ENCODE data around the gene SIX4. TPM values are rescaled to one million over a fixed set of nuclear protein-coding genes. Genes with fewer than 3 reads are reported as not detected.
"Not testable (repeated sequence)": the region's sequence is repeated elsewhere in the genome, so short reads cannot be mapped to it uniquely, and the experiment has no call there.

SIX4 gene
- total RNA-seq, 1 donor from 2014 or later: 0.57 TPM

DNA sequence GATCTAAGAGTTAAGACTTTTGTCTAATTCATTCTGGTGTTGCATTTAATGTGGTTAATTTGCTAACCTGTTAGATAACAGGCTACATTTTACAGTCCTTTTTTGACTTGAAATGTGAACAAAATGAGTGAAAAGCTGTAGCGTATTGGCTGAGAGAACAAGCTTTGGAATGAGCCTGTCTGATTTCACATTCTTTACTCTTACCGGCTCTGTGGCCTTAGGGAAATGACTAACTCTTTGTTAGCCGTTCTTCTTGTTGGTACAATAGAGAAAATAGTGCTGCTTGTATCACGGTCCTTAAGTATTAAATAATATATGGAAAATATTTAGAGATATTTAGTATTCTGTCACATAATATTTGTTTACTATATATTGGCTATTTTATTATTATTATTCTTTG is 12.3 kb upstream of the SIX4 start:
- intact Hi-C loops (cut with micrococcal nuclease): loop anchor here (5.0 kb wide), 1 partner anchor 484 kb away; no protein-coding TSS in a partner anchor
- peaks cover 9% of the 10 kb centered on the region for H3K36me3 Mint-ChIP-seq (ENCODE audit: low read depth)
- DNase-seq (ENCODE audit: low spot score): no peak
- H3K27me3 Mint-ChIP-seq (ENCODE audit: insufficient read depth): peaks cover 15% of the 10 kb centered on the region
- H3K4me3 Mint-ChIP-seq: no peak overlapping the region
- no peak overlapping the region for H3K27ac Mint-ChIP-seq
- H3K9me3 Mint-ChIP-seq: no peaks in the 10 kb centered on the region
- H3K4me1 Mint-ChIP-seq (ENCODE audit: low read depth): peaks cover 27% of the 10 kb centered on the region

DNA sequence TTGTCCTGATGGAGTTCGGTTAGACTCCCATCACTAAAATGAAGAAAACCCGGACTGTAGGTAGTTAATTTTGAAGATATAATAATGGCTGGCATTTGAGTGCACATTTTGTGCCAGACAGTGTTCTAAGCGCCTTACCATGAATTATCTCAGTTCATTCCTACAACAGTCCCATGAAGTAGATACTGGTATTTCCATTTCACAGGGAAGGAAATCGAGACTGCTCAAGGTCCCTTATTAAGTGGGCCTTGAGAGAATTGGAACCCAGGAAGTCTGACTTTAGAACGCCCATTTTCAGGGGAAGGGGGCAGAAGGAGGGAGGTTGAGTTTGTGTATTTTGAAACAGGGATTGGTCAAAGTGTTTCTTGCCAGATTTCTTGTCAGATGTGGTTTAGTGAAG is 11.3 kb upstream of the SIX4 start:
- Mint-ChIP-seq H3K4me3 (peak overlapping the region; percentile 97), H3K27ac (no peak overlapping the region), H3K4me1 (ENCODE audit: low read depth) (peaks cover 27% of the 10 kb centered on the region), H3K36me3 (ENCODE audit: low read depth) (peaks cover 9% of the 10 kb centered on the region), H3K9me3 (no peaks in the 10 kb centered on the region), H3K27me3 (ENCODE audit: insufficient read depth) (peaks cover 18% of the 10 kb centered on the region)
- DNase-seq (ENCODE audit: low spot score): no peak
- intact Hi-C loops (cut with micrococcal nuclease): loop anchor here (5.0 kb wide), 1 partner anchor 483 kb away; no protein-coding TSS in a partner anchor

DNA sequence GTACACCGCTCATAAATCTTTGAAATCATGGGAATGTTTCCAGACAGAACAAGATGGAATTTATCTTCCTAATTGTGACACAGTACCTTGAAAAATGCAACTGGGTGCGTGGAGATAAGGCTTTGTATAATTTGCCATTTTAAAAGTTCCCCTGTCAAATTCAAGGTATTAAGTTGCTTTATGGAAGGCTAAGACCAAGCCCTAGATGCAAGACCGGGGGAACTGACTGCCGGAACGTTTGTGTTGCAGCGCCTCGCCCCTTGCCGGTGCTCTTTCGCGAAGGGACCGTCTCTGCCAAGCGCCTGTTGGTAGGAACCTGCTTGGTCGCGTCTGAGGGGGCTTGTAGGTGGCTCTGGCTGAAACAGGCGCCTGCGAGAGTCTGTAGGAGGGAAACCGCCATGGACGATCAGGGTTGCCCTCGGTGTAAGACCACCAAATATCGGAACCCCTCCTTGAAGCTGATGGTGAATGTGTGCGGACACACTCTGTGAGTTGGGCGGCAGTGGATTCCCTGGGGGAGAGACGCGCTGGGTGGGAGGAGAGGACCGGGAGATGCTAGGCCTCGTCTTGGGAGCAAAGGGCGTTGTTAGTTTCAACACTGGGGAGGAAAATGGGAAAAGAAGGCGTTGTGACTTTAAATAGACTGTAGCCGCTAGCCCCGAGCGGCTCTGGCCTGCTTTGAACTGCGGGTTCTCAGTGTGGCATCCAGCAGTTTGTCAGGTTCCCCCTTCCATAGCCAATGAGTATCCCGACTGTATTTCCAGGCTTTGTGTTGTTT is 10.5 kb upstream of the SIX4 start, which contains the start of gene MNAT1:
Gene MNAT1 (plus strand): TSS at position 297 of the 778 bp plus-strand sequence. CDS start 102 bp downstream, at position 399.
- intact Hi-C loops (cut with micrococcal nuclease): loop anchor here (1.0 to 5.0 kb wide), 4 partner anchors 10 to 482 kb away; partner anchors contain the start of genes SIX4, SLC38A6 and TRMT5
- H3K27ac Mint-ChIP-seq: peak within 1 kb of the TSS; percentile 87
- peaks cover 27% of the 10 kb centered on the region for H3K4me1 Mint-ChIP-seq (ENCODE audit: low read depth)
- peak; percentile 69 for DNase-seq (ENCODE audit: low spot score)
- H3K36me3 Mint-ChIP-seq (ENCODE audit: low read depth): peaks cover 7% of the 10 kb centered on the region
- no peaks in the 10 kb centered on the region for H3K9me3 Mint-ChIP-seq
- peaks cover 21% of the 10 kb centered on the region for H3K27me3 Mint-ChIP-seq (ENCODE audit: insufficient read depth)
- peak within 1 kb of the TSS; percentile 97 for H3K4me3 Mint-ChIP-seq

DNA sequence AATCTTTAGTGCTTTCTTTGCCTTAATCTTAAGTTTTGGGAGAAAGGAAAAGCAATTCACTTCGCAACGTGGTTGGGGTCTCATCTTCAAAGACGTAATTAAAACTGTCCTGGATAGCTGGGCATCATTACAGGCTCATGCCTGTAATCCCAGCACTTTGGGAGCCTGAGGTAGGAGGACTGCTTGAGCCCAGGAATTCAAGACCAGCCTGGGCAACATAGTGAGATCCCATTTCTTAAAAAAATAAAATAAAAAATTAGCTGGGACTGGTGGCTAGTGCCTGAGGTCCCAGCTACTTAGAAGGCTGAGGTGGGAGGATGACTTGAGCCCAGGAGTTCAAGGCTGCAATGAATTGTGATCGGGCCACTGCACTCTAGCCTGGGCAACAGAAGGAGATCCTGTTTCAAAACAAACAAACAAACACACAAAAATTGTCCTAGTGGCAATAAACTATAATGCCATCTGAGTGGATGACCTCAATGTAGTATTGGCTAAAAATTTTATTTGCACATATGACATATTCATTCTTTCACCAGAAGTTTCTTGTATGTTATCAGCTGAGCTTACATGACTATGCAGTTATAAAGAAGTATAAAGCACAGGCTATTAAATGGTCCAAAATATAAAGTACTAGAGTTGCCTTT is 8.8 kb upstream of the SIX4 start:
- intact Hi-C loops (cut with micrococcal nuclease): no loop called here
- DNase-seq (ENCODE audit: low spot score): no peak
- H3K9me3 Mint-ChIP-seq: no peaks in the 10 kb centered on the region
- peaks cover 38% of the 10 kb centered on the region for H3K27me3 Mint-ChIP-seq (ENCODE audit: insufficient read depth)
- peaks cover 19% of the 10 kb centered on the region for H3K4me1 Mint-ChIP-seq (ENCODE audit: low read depth)
- H3K27ac Mint-ChIP-seq: no peak overlapping the region
- peaks cover 4% of the 10 kb centered on the region for H3K36me3 Mint-ChIP-seq (ENCODE audit: low read depth)
- H3K4me3 Mint-ChIP-seq: no peak overlapping the region

DNA sequence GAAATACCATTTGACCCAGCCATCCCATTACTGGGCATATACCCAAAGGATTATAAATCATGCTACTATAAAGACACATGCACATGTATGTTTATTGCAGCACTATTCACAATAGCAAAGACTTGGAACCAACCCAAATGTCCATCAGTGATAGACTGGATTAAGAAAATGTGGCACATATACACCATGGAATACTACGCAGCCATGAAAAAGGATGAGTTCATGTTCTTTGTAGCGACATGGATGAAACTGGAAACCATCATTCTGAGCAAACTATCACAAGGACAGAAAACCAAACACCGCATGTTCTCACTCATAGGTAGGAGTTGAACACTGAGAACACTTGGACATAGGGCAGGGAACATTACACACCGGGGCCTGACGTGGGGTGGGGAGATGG is 7.1 kb upstream of the SIX4 start:
- not testable (repeated sequence) for H3K36me3 Mint-ChIP-seq (ENCODE audit: low read depth)
- H3K27me3 Mint-ChIP-seq (ENCODE audit: insufficient read depth): peaks cover 53% of the 10 kb centered on the region

DNA sequence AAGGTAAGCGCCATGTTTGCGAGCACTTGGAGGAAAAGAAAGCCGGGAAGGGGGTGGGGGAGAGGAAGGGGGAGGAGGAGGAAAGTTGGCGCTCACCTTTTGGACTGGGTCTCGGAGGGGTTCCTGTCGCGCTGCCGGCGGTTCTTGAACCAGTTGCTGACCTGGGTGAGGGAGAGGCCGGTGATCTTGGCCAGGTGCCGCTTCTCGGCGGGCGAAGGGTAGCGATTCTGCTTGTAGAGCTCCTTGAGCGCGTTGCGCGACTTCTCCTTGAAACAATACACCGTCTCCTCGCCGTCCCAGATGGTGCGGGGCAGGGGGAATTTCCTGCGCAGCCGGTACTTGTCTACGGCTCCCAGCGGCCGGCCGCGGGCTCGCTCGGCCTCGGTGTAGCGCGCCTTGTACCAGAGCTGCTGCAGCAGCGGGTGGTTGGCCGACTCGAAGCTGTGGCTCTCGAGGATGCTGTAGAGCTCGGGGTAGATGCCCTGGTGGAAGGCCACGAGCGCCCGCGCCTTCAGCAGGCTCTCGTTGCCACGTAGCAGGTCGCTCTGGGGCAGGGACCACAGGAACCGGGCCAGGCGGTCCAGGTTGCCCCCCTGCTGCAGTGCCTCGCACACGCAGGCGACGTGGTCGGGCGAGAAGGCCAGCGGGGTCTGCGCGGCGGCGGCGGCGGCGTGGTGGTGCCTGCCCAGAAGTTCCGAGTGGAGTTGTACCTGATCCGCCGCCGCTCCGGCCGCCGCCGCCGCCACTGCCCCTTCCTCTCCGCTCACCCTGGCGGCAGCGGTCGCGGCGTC is 840 bp downstream of the SIX4 start:
- Mint-ChIP-seq H3K27ac (no peak overlapping the region), H3K9me3 (no peaks in the 10 kb centered on the region), H3K4me3 (peak overlapping the region; percentile 91), H3K4me1 (ENCODE audit: low read depth) (peaks cover 25% of the 10 kb centered on the region), H3K36me3 (ENCODE audit: low read depth) (no peaks in the 10 kb centered on the region), H3K27me3 (ENCODE audit: insufficient read depth) (peaks cover 75% of the 10 kb centered on the region)
- intact Hi-C loops (cut with micrococcal nuclease): loop anchor here (1.0 to 10.0 kb wide), 6 partner anchors 30 to 531 kb away; partner anchors contain the start of genes SLC38A6 and TRMT5
- DNase-seq (ENCODE audit: low spot score): peak; percentile 11

More for the DNA sequence above, 7.1 kb upstream of the SIX4 start:
- H3K9me3 Mint-ChIP-seq; H3K27ac Mint-ChIP-seq; H3K4me3 Mint-ChIP-seq; DNase-seq (ENCODE audit: low spot score); intact Hi-C loops (cut with micrococcal nuclease): not testable (repeated sequence)
- peaks cover 18% of the 10 kb centered on the region for H3K4me1 Mint-ChIP-seq (ENCODE audit: low read depth)

DNA sequence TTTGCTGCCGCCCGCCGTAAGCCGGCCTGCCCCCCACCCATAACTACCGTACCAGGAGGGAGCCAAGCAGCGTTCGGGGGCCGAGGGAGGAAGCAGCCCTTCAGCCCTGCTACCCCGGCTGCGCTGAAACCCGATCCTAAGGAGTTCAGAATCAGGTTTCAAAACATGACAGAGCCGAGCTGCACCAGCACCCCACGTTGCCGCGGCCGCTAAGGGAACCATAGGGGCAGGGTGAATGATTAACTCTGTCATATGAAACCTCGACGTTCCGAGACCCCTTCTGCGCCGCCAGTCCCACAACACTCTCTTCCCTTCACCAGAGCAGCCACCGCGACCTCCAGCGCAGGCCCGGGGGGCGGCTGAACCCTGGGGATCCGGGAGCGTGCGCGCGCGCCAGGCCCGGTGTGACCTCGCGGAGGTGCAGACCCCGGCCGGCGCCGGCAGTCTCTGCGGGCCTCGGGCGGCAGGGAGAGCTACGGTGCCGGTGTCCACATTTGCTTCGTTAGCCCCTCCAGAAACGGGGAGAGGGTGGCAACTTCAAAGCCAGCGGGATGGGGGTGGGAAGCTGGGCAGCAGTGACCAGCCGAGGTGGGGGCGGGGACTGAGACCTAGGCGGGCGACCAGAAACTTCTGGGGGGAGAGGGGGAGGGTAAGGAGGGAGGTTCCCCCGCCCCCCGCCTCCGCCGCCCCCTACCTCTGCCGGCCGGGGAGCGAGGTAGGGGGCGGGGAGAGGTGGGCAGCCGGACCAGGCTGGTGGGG is 1.6 kb downstream of the SIX4 start:
- H3K4me1 Mint-ChIP-seq (ENCODE audit: low read depth): peaks cover 25% of the 10 kb centered on the region
- no peaks in the 10 kb centered on the region for H3K36me3 Mint-ChIP-seq (ENCODE audit: low read depth)
- H3K9me3 Mint-ChIP-seq: no peaks in the 10 kb centered on the region
- H3K27ac Mint-ChIP-seq: no peak overlapping the region
- intact Hi-C loops (cut with micrococcal nuclease): loop anchor here (1.0 to 10.0 kb wide), 6 partner anchors 31 to 532 kb away; partner anchors contain the start of genes SLC38A6 and TRMT5
- peaks cover 70% of the 10 kb centered on the region for H3K27me3 Mint-ChIP-seq (ENCODE audit: insufficient read depth)
- no peak for DNase-seq (ENCODE audit: low spot score)
- peak overlapping the region; percentile 82 for H3K4me3 Mint-ChIP-seq

DNA sequence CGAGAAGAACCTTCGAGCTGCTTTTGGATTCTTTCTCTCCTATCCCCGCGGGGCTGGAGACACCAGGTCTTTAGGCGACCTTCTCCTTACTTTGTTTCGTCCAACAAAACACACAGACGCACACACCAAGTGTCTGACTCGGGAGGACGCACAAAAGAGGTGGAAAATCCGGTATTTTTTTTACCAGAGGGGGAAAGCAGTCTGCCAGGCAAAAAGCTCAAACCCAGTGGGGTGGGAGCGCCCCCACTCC is 2.1 kb downstream of the SIX4 start:
- DNase-seq (ENCODE audit: low spot score): no peak
- Mint-ChIP-seq H3K4me3 (peak overlapping the region; percentile 82), H3K27ac (no peak overlapping the region), H3K27me3 (ENCODE audit: insufficient read depth) (peaks cover 66% of the 10 kb centered on the region), H3K4me1 (ENCODE audit: low read depth) (peaks cover 25% of the 10 kb centered on the region), H3K36me3 (ENCODE audit: low read depth) (no peaks in the 10 kb centered on the region), H3K9me3 (no peaks in the 10 kb centered on the region)
- intact Hi-C loops (cut with micrococcal nuclease): loop anchor here (2.0 to 10.0 kb wide), 5 partner anchors 65 to 533 kb away; partner anchors contain the start of genes SLC38A6 and TRMT5

DNA sequence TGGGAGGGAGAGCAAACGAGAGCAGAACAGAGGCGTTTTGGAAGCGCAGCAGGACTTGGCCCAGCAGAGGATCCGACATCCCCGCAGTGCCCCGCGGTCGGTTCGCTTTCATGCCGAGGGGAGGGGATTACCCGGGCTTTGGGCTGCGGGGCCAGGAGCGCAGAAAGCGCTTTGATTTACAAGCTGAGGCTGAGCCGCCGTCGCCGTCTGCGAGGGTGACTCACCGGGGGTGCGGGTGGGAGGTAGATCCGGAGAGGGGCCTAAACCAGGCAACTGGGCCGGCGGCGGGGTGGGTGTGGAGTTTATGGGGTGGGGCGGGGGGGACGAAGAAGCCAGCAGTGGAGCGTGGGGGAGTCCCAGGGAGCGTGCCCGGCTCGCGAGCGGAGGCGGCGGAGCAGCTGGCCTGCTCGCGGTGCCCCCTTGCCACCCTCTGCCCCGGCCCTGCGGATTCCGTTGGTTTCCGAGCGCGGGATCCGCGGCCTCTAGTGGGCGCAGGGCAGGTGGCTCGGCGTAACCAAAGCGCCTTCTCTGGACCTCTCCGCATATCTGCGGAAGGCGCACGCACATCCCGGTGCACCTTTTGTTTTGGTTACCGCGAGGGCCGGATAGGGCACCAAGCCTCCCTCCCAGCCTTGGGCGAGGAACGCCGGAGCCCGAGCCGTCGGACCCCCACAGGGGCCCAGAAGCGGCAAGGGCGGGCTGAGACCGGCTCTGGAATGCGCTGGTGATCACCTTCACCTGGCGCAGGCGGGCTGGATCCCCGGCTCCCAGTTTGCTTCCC is 2.6 kb downstream of the SIX4 start:
- H3K27me3 Mint-ChIP-seq (ENCODE audit: insufficient read depth): peaks cover 61% of the 10 kb centered on the region
- no peaks in the 10 kb centered on the region for H3K36me3 Mint-ChIP-seq (ENCODE audit: low read depth)
- peak; percentile 9 for DNase-seq (ENCODE audit: low spot score)
- peak overlapping the region; percentile 82 for H3K4me3 Mint-ChIP-seq
- intact Hi-C loops (cut with micrococcal nuclease): loop anchor here (2.0 to 10.0 kb wide), 5 partner anchors 65 to 533 kb away; partner anchors contain the start of genes SLC38A6 and TRMT5
- H3K27ac Mint-ChIP-seq: no peak overlapping the region
- H3K9me3 Mint-ChIP-seq: no peaks in the 10 kb centered on the region
- peaks cover 25% of the 10 kb centered on the region for H3K4me1 Mint-ChIP-seq (ENCODE audit: low read depth)

DNA sequence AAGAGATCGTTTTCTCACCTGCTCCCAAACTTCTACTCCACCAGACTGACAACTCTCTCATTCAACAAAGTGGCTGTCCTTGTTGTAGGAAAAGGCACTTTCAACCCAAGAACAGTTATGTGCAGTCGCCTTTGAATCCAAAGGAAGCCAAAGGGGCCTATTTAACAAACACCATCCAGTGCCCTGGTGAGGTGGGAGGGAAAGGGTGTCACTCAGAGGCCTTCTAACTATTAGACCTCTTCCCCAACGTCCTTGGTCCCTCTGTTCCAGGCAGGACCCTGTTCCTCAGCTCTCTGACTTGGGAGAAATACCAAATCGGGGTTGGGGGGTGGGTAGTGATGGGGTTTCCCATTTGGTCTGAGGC is 3.2 kb downstream of the SIX4 start:
- Mint-ChIP-seq H3K27me3 (ENCODE audit: insufficient read depth) (peaks cover 59% of the 10 kb centered on the region), H3K4me1 (ENCODE audit: low read depth) (peaks cover 25% of the 10 kb centered on the region), H3K27ac (no peak overlapping the region), H3K4me3 (peak overlapping the region; percentile 59), H3K9me3 (no peaks in the 10 kb centered on the region), H3K36me3 (ENCODE audit: low read depth) (no peaks in the 10 kb centered on the region)
- intact Hi-C loops (cut with micrococcal nuclease): loop anchor here (5.0 to 10.0 kb wide), 2 partner anchors 136 to 534 kb away; no protein-coding TSS in a partner anchor
- no peak for DNase-seq (ENCODE audit: low spot score)

DNA sequence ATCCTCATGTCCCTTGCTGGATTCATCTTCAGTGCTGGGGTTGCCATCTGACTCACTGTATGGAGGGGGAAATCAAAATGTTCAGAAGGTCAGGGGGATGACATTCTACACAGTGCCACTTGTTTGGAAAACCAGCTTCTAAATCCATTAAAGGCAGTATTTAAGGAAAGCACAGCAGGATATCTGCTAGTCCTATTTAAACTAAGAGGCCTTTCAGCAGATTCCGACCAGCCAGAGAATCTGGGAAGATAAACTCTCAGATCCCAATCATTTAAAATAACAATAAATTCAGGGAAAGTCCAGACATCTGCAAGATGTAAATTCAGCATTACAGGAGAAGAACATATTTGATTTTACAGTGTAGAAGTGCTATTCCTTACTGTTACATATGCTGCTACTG is 3.8 kb downstream of the SIX4 start:
- Mint-ChIP-seq H3K36me3 (ENCODE audit: low read depth) (no peaks in the 10 kb centered on the region), H3K9me3 (no peaks in the 10 kb centered on the region), H3K4me3 (peak overlapping the region; percentile 59), H3K27me3 (ENCODE audit: insufficient read depth) (peaks cover 58% of the 10 kb centered on the region), H3K4me1 (ENCODE audit: low read depth) (peaks cover 25% of the 10 kb centered on the region), H3K27ac (no peak overlapping the region)
- intact Hi-C loops (cut with micrococcal nuclease): loop anchor here (5.0 to 10.0 kb wide), 2 partner anchors 137 to 534 kb away; no protein-coding TSS in a partner anchor
- no peak for DNase-seq (ENCODE audit: low spot score)

Measured in activated T-helper 1 cell treated with anti-CD3 and anti-CD28 coated beads, Interleukin-12 subunit alpha, Interleukin-12 subunit beta, Interleukin-2, Interleukin-4 antibody, amounts not matched to agents 30 ng/mL and 10 ng/mL and 1 ng/mL, durations not matched to agents 14 hours and 24 hours and 36 hours (primary cell).